Pons (tissue), 1 donor: ENCODE data around the gene ARMC6.

Source experiments
- DNase-seq: peaks from one replicate; pipeline ENCODE4 v3.0.0-alpha.2; 2016; ENCODE audit warnings: low spot score

Gene ARMC6

GRCh38 chr19:19107654-19108053 is 74.3 kb downstream of the ARMC6 start:
- no peak for DNase-seq
